Lung (tissue), 12 donors: ENCODE data around the gene AKAP13. TPM values are rescaled to one million over a fixed set of nuclear protein-coding genes. Genes with fewer than 3 reads are reported as not detected.

Experiments used
- ATAC-seq: fragments of 200-7000 bp; cut with Tn5 transposase; one replicate; pipeline ENCODE4 v1.9.1; 2020; ENCODE audit warnings: moderate number of reproducible peaks; ENCODE audit not compliant: insufficient read depth, low FRiP score
- DNase-seq, 3 donors: peaks; one replicate each; pipeline ENCODE4 v3.0.0-alpha.2; 2013 to 2017
- H3K27ac ChIP-seq, 2 donors: one replicate each; pipeline ENCODE4 v1.5.1; 2013; ENCODE audit warnings: mild to moderate bottlenecking in 2 of 2, moderate library complexity in 2 of 2, control low read depth in 1 of 2, inconsistent platforms in 1 of 2, low read depth in 1 of 2, low read length in 1 of 2
- H3K27me3 ChIP-seq, 3 donors: one replicate each; pipeline ENCODE4 v1.5.1; 2013; ENCODE audit warnings: low read length in 2 of 3; ENCODE audit not compliant: control insufficient read depth in 3 of 3, insufficient read depth in 3 of 3
- H3K36me3 ChIP-seq, 4 donors: one replicate each; pipeline ENCODE4 v1.5.1; 2013; ENCODE audit warnings: low read length in 4 of 4, mild to moderate bottlenecking in 1 of 4, moderate library complexity in 1 of 4; ENCODE audit not compliant: control insufficient read depth in 4 of 4, insufficient read depth in 4 of 4
- H3K4me1 ChIP-seq, 5 donors: one replicate each; pipeline ENCODE4 v1.5.1; 2013; ENCODE audit warnings: low read length in 5 of 5, mild to moderate bottlenecking in 2 of 5, moderate library complexity in 1 of 5; ENCODE audit not compliant: control insufficient read depth in 5 of 5, insufficient read depth in 5 of 5
- H3K4me3 ChIP-seq: one replicate; pipeline ENCODE4 v1.5.1; 2013; ENCODE audit warnings: mild to moderate bottlenecking, control low read depth, moderate library complexity
- H3K9ac ChIP-seq, 2 donors: one replicate each; pipeline ENCODE4 v1.5.1; 2013; ENCODE audit warnings: low read length in 2 of 2, control low read depth in 1 of 2; ENCODE audit not compliant: insufficient read depth in 1 of 2
- H3K9me3 ChIP-seq, 4 donors: one replicate each; pipeline ENCODE4 v1.5.1; 2013; ENCODE audit warnings: low read length in 3 of 4, mild to moderate bottlenecking in 1 of 4, moderate library complexity in 1 of 4; ENCODE audit not compliant: control insufficient read depth in 4 of 4, insufficient read depth in 3 of 4
- whole genome bisulfite sequencing, 2 donors: extraction: QIAGEN DNeasy Blood & Tissue Kit; methylation state at CpG; one replicate each; pipeline ENCODE4 v1.1.7; 2013; 5-methylcytosine and 5-hydroxymethylcytosine counted together
- polyA plus RNA-seq, 2 donors: library from polyadenylated mRNA; stranded (reverse); fragments of 200-250 nt; gene quantifications; one replicate each; pipeline ENCODE4 v1.2.1, GENCODE V29; 2013
- total RNA-seq, 2 donors: library from RNA; depleted of rRNA in 1 of 2; stranded (reverse); fragments of >200 nt in 1 of 2; gene quantifications; one replicate each; pipeline ENCODE4 v1.2.1, GENCODE V29; 2014 to 2021
- TF ChIP-seq, protein P1 (sequence below): IDR thresholded peaks from 2 replicates; pipeline ENCODE4 v1.5.1; 2012; ENCODE audit warnings: mild to moderate bottlenecking; ENCODE audit errors: control extremely low read depth, extremely low read depth
- donor health status: control.
- donor health status: control.
- donor health status: Bipolar disorder and iron deficiency.
- donor health status: healthy.
- donor health status: DM: yes; HTN: yes; CAD: no.

Gene AKAP13
- total and polyA plus RNA-seq, 4 donors: 102 to 1,115 (median 259) TPM

DNA sequence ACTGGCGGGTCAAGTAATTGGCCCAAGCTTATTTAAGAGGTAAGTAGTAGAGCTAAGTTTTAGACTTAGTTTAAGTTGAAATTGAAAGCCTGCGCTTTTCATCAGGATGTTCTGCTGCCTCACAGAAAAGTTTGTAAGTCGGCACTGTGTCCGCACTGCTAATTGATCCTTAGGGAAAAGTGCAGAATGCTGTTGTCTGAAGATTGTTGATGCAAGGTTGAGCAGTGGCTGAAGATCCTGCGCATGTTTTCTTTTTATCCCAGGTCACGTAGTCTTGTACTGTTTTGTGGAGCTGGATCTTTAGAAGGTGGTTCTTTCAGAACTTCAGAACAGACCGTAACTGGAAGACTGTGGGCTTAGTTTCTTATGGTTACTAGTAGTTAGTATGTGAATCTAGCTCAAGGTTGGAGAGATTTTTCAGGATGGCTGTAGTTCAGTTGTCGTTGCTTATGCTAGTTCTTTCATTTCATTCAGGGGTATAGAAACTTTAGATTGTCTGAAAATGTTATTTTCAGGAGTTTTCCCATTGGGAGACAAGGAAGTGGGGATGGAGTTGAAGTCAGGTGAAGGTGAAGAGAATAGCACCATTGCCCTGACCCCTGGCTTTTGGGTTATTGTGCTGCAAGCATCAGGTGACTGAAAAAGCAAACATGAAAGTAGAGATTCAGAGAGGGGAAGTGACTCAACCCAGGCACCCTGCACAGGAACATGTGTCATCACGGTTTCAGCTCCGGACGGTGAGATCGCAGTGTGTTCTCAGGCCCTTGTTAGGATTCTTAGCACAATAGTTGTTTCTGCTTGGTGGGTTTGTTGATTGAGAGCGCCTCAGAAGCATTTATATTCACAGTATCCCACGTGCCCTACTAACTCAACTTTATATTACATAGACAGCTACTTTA, 32.8 kb downstream of the AKAP13 start:
- 56 to 57% methylated on average over 14 of the region's 14 CpGs for WGBS, 2 donors
- ATAC-seq (peak; percentile 84), DNase-seq (peak in 1 of 3 donors; percentile 24)
- Histone ChIP-seq H3K4me1 (peaks cover 0 to 35% (median 14%) of the 10 kb centered on the region in 5 donors), H3K9me3 (no peaks in the 10 kb centered on the region), H3K4me3 (no peak overlapping the region), H3K9ac (no peak overlapping the region), H3K27ac (peak overlapping the region; percentile 63 to 72), H3K27me3 (no peaks in the 10 kb centered on the region), H3K36me3 (no peaks in the 10 kb centered on the region)
- TF ChIP-seq, protein P1, sequence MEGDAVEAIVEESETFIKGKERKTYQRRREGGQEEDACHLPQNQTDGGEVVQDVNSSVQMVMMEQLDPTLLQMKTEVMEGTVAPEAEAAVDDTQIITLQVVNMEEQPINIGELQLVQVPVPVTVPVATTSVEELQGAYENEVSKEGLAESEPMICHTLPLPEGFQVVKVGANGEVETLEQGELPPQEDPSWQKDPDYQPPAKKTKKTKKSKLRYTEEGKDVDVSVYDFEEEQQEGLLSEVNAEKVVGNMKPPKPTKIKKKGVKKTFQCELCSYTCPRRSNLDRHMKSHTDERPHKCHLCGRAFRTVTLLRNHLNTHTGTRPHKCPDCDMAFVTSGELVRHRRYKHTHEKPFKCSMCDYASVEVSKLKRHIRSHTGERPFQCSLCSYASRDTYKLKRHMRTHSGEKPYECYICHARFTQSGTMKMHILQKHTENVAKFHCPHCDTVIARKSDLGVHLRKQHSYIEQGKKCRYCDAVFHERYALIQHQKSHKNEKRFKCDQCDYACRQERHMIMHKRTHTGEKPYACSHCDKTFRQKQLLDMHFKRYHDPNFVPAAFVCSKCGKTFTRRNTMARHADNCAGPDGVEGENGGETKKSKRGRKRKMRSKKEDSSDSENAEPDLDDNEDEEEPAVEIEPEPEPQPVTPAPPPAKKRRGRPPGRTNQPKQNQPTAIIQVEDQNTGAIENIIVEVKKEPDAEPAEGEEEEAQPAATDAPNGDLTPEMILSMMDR: no peak

DNA sequence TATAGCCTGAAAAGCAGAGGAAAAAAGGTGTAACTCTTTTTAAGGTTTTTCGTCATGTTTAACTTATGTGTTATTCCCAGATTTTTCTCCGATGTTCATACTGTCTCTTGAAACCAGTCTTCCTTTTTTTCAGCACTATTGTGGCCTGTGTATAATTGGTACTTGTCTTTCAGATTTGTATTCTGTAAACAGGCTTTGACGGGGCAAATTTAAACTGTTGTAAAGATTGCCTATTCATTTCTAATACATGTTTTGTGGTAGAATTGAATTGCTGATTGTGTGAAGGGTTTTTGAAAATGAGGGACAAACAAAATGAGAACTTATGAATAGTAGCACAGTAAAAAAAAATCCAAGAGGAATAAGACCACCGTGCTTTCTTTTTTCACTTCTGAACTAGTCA, 33.6 kb downstream of the AKAP13 start:
- peak overlapping the region in 1 of 2 donors; percentile 77 for H3K27ac ChIP-seq
- no peak overlapping the region for H3K9ac ChIP-seq
- TF ChIP-seq, protein P1: no peak

GRCh38 chr15:85414495-85414894, 34.1 kb downstream of the AKAP13 start:
- ATAC-seq (no peak), DNase-seq (peak in 1 of 3 donors; percentile 45)
- Histone ChIP-seq H3K27me3 (no peaks in the 10 kb centered on the region), H3K9me3 (no peaks in the 10 kb centered on the region), H3K4me1 (peaks cover 0 to 30% (median 14%) of the 10 kb centered on the region in 5 donors), H3K4me3 (no peak overlapping the region), H3K9ac (no peak overlapping the region), H3K36me3 (no peaks in the 10 kb centered on the region), H3K27ac (peak overlapping the region in 1 of 2 donors; percentile 77)
- TF ChIP-seq, protein P1: no peak

More for the DNA sequence above, 33.6 kb downstream of the AKAP13 start:
- ATAC-seq (no peak), DNase-seq (no peak)
- H3K36me3 ChIP-seq: no peaks in the 10 kb centered on the region
- H3K9me3 ChIP-seq: no peaks in the 10 kb centered on the region
- H3K4me3 ChIP-seq: no peak overlapping the region
- peaks cover 0 to 30% (median 14%) of the 10 kb centered on the region in 5 donors for H3K4me1 ChIP-seq
- H3K27me3 ChIP-seq: no peaks in the 10 kb centered on the region
- WGBS, 2 donors: 64 to 78% methylated on average over 4 of the region's 4 CpGs
